ENCODE results near the gene TUBB8.
A peak's percentile ranks its signal among the peaks of the same experiment; 100 is the strongest.
"Not testable (repeated sequence)": the region's sequence is repeated elsewhere in the genome, so short reads cannot be mapped to it uniquely, and the experiment has no call there.

The TUBB8 gene
- total RNA-seq, result 0 reads per million in 2 donors

DNA sequence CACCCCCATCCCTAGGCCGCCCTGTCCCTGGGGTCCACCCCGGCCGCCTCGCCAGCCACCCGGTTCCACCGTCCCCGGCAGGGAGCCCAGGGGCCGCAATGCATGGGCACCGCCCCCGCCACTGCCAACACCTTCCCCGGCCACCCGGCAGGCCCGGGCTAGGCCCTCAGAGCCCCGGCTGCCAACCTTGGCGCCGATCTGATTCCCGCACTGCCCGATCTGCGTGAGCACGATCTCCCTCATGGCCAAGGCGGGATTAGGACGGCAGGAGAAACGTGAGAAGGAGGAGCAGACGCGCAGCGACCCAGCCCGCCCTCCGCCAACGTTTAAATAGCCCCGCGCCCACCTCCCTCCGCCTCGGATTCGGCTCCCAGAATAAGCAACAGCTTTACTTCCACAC lies at the start of gene TUBB8:
Gene TUBB8, minus strand, starts transcription at position 301 of the 400 bp plus-strand sequence. Its CDS starts 58 bp downstream, at position 243.
- no peak for DNase-seq

DNA sequence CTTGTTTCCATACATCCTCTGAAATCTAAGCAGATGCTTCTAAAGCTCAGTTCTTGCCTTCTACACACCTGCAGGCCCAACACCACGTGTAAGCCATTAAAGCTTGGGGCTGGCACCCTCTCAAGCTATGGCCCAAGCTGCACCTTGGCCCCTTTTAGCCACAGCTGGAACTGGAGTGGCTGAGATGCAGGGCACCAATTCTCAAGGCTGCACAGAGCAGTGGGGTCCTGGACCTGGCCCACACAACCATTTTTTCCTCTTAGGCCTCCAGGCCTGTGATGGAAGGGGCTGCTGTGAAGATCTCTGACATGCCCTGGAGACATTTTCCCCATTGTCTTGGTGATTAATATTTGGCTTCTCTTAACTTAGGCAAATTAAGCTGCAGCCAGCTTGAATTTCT lies 47.4 kb upstream of the TUBB8 start:
- no peak for DNase-seq

DNA sequence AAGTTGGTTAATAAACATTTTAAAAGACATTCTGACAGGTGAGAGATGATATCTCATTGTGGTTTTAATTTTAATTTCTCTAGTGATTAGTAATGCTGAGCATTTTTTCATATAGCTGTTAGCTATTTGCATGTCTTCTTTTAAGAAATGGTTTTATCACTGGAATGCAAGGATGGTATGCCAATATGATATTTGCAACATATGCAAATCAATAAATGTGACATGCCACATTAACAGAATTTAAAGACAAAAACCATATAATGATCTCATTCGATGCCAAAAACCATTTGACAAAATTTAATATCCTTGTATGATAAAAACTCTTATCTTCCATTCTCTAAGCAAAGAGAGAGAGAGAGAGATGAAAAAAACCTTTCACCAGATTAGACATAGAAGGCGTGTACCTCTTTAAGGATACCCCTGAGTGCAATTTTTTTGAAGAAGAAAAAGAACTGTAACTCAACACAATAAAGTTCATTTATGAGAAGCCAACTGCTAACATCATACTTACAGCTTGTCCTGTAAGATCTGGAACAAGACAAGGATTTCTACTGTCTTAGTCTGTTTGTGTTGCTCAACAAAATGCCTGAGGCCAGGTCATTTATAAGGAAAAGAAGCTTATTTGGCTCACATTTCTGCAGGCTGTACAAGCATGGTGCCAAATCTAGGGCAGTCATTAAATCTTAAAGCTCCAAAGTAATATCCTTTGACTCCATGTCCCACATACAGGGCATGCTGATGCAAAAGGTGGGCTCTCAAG lies 46.4 kb upstream of the TUBB8 start:
- DNase-seq, result no peak

DNA sequence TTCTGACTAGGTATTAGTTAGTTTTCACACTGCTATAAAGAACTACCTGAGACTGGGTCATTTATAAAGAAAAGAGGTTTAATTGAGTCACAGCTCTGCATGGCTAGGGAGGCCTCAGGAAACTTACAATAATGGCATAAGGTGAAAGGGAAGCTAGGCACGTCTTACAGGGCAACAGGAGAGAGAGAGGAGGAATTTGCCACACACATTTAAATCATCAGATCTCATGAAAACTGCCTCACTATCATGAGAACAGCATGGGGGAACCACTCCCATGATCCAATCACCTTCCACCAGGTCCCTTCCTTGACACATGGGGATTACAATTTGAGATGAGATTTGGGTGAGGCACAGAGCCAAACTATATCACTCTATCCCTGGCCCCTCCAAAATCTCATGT lies 45.5 kb upstream of the TUBB8 start:
- DNase-seq, result no peak

DNA sequence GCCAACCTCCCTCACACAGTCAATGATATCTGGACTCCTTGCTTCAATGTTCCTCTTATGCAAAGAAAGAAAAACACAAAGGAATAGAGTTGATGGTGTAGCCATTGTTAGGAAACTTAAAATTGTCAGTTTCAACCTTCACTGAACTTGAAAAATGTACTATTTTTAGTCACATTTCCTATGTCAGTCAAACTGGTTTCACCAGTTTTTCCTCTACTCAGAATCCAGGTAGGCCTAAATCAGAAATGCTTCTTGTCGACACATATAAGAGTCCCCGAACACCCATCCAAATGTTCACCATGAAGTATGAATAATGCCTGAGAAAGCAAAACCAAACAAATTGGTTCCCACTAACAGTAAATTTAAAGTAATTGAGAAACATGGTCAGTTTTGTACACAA lies 43.8 kb upstream of the TUBB8 start:
- no peak for DNase-seq

DNA sequence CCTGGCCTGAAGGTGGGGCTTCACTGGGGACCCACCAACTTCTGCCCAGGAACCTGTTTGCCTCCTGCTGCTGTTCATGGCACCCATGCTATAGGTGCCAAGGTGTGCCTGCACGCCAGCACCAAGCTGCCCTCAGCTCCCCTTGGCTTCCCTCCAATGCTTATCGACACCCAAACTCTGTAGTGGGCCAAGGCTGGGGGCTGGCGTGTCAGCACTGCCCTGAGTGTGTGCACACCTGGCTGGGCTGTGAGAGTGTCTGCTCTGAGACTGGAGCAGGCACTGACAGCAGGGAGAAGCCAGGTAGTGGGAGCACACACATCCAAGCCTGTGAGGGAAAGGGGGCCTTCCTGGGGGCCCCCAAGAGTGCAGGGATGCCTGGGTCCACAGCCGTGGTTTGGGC lies 43.1 kb upstream of the TUBB8 start:
- no peak for DNase-seq

DNA sequence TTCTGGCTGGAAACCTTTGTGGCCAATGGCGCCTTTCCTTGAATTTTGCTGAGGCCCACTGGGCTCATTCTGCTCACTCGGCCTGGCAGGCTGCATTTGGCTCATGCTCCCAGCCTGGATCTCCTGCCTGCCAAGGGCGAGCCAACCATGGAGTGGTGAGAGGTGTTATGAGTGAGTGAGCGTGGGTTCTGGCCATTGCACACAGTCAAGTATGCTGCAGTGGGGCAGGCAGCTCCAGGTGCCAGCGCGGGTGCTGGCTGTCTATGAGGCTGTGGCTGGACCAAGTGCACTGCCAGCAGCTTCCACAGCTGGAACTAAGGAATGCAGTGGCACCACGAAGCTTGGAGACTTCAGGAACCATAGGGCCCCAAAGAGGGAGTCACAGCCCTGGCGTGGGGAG lies 42.2 kb upstream of the TUBB8 start:
- DNase-seq, result no peak

DNA sequence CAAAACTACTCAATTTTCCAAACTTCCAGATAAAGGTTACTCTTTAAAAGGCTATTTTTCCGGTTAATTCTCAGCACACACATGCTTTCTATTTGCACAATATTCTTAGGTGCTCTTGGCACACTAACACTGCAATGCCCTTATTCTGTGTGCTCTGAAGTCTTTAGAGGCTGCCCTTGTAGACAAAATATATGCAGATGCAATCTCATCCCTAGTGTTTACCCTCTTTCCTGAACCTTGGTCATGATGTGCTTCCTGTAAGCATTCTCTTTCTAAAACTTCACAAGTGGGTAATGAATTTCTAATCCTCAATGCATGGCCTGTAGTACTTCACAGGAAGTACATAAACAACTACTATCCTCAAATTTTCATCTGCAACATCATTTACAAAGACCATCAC lies 41.1 kb upstream of the TUBB8 start:
- DNase-seq, result no peak

DNA sequence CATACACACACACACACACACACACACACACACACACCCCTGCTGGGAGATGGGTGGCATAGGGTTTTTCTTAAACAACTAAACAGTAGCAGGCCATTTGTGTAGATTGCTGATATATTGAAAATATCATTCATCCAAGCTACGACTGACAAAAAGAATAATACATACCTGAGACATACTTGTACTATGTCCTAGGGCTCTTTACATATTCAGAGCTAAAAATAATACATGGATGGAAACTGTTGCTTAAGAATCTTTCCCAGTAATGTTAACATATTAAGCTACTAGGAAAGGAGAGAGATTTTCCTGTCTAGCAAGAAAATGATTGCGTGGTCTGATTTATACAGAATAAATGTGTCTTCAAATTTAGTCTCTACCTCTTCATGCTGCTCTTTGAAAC lies 40.2 kb upstream of the TUBB8 start:
- no peak for DNase-seq

DNA sequence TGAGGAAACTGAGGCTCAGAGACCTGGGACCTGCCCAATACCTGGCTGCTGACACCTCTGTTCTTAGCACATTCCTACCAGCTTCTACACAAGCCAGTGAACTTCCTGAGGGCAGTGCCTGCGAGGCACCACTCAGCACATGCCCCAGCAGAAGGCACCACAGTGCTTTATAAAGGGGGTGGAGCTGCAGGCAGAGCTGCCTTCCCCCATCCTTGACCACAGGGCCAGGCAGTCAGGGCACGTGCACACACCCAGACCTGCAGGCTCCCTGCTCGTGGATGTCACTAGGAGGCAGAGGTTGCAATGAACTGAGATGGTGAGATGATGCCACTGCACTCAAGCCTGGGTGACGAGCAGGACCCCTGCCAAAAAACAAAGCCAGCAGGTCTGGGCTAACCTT lies 39.2 kb upstream of the TUBB8 start:
- DNase-seq, result no peak

DNA sequence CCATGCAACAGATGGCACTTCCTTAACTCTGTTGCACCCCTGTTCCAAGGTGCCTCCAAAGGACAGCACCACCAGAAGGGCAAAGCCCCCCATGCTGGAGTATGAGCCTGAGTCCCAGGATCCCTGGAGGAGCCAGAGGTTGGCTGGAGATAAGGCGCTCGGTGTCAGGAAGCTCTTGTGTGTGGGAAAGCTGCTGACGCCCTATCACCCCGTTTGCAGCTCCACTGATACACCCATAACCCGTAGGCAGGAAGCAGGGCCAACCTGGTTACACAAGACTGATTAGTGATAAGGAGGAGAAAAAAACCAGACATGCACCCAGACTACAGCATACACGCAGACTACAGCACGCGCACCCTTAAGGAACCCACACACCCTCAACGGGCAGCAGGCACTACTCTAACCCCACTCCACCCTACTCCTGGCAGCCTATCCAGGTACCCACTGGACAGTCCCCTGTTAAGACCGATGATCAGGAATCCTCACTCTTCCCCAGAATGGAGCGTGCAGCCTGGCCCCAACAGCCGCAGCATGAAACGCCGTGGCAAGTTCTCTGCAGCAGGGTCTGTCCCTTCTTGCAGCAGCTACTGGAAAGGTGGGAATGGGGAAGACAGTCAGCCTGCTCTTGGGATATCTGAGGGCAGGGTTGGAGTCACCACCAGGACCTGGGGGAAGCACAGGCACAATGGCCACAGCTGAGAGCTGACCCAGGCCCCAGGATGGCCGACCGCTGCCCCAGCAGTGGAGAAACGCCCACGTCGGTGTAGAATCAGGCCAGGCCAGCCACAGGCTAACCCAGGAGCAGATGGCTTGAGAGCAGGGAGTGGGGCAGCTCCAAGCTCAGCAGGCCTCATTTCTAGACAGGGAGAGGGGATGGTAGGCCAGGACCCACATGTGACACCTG lies 38.3 kb upstream of the TUBB8 start:
- DNase-seq, result no peak

DNA sequence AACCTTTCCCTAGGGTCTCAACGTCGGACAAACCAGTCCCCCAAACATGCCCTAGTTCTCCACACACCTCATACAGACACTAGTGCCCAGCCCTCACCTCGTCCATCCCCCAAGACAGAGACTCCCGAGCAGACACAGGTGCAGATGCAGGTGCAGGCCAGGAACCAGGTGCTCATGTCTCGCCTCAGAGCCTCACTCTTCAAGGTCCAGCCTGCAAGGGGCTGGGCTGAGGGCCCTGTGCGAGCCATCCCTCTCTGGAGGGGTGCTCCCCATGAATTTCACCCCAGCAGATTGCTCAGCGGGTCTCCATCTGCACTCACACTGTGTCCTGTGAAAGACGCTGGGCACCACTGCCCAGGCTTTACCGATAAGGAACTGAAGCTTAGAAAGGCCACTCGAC lies 36.9 kb upstream of the TUBB8 start:
- DNase-seq, result no peak

DNA sequence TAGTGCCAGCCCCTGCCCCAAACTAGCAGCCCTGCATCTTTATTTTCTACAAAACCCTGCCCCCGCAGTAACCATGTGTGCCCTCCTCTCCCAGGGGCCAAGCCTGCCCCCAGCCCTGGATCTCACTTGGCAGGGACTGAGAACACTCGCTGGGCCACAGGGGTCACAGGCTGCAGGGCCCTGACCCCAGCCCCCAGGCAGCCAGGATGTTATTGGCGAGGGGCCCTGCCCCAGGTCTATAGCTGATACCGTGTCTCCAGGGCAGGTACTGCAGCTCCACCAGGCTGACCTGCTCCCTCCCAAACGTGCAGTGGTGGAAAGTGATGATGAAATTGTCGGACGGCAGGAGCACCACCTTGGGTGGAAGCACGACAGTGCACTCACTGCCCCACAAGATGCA lies 35.9 kb upstream of the TUBB8 start:
- DNase-seq, result no peak

DNA sequence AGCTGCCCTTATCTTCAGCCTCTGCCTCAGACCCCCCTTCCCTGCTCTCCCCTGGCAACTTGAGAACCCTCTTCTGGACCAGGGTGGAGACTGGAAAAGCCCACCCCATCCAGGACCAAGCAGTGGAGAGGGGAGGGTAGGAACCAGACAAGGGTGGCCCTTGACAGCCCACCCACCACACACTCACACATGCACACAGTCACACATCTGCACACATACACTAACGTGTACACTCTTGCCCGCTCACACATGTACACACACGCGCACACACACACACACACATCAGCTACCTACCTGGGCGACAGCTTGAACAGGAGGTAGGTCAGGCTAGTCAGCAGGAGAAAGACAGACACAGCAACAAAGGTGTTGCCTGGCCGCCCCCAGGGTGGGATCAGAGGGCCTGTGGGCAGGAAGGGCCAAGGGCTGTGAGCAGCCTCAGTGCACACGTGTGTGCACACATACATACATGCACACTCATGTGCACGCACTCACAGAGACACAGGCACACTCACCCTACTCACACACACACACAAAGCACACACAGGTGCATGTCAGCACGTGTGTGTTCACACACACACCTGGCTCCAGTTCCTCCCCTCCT lies 34.9 kb upstream of the TUBB8 start:
- no peak for DNase-seq

DNA sequence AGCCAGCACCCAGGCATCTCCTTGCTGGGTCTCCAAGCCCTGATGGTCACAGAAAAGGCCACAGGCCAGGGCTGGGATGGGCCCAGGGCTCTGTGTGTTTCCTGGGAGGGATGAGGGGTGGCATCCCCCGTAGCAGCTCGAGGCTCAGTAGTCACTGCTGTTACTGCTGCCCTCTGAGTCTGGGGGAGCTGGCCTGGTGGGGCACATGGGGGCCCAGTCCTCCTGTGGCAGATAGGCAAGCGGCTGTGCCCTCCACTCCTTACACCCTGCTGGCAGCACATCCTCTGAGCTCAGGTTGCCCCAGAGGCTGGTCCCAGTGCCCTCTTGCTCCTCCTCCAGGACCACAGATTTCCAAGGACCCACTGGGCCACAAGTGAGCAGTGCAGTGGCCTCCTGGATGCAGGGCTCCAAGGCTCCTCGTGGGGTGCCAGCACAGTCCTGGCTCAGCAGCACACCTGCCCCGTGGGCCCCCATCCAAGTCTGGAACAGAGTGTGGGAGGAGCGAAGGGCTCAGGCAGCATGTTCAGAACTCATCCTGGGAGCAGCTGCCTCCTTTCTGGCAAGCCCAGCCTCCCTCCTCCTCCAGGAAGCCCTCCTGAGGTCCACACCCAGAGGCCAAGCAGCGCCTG lies 31.5 kb upstream of the TUBB8 start:
- DNase-seq, result no peak

DNA sequence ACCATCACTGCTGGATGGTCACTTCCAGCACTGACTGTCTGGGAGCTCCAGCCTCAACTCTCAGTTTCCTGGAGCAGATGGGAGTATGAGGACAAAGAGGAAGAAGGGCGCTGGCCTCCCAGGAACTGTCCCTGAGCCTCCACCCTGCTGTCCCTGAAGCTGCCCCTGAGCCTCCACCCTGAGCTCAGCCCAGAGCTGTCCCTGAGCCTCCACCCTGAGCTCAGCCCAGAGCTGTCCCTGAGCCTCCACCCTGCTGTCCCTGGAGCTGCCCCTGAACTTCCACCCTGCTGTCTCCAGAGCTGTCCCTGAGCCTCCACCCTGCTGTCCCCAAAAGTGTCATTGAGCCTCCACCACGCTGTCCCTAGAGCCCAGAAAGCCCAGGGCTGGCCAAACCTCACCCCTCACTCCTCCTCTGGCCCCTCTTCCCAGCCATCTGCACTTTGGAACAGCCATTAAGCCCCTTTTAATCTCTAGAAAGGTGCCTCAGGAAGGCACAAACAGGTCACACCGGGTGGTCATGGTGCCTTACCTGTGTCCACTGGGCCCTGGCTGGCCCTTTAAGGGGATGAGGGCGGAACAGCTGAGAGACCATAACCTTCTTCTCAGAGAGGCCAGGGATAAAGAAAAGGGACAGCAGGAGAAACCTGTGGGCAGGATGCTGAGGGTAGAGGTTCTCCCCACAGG lies 30.6 kb upstream of the TUBB8 start:
- DNase-seq, result no peak

DNA sequence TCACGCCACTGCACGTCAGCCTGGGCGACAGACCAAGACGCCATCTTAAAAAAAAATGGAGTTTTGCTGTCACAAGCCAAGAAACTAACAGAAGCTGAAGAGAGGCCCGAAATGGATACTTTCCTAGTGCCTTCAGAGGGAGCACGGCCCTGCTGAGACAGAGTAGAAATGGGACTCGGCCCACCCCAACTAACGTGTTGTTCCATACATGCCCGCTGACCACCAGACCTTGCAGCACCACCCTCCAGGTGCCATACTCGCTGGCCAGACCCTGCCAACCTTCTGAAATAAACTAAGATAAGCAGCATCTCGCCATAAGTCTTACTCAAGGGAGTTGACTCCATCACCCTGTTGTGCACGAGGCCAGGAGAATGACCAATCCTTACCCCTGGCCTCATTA lies 29.5 kb upstream of the TUBB8 start:
- no peak for DNase-seq

DNA sequence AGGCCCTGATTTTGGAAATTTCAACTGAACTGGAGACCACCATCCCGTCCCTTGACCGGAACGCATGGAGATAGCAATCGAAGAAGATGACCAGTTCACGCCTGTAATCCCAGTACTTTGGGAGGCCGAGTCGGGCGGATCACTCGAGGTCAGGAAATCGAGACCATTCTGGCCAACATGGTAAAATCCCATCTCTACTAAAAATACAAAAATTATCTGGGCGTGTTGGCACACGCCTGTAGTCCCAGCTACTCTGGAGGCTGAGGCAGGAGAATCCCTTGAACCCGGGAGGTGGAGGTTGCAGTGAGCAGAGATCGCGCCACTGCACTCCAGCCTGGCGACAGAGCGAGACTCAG lies 25.1 kb upstream of the TUBB8 start:
- not testable (repeated sequence) for DNase-seq

DNA sequence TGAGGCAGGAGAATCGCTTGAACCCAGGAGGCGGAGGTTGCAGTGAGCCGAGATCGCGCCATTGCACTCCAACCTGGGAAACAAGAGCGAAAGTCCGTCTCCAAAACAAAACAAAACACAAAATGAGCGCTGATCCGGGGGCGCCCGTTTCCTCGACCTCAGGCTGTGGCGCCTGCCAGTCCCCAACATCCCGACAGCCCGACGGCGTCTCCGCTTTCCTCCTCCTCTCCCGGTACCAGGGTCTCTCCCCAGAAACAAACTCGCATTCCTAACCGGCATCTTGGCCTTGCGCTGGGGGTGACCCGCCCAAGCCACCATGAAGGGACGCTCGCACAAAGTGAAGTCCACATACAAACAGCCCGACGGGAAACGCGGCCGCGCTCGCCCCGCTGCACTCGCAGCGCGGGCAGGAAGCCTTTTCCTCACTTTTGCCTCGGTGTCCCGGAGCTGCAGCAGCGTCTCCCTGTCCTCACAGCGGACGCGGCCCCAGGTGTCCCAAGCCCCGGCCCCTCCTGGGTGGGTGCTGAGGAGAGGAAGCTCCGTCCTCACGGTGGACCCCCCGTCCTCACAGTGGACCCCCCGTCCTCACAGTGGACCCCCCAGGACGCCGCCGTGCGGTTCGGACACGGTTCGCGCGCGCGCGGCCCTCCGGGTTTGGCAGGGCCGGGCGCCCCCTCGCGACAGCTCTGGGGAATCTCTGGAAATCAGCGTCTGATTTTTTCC lies 24.6 kb upstream of the TUBB8 start:
- peak; percentile 11 for DNase-seq

DNA sequence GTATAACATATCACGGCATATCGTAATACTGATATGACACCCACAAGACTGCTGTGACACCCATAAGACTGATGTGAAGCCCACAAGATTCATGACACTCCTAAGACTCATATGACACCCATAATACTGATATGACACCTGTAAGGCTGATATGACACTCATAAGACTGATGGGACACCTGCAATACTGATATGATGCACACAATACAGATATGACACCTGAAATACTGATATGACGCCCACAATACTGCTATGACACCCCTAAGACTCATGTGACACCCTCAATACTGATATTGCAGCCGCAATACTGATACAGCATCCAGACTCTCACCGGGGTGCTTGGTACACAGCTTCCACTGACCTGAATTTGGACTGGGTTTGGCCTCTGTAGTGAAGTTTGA lies 19.1 kb upstream of the TUBB8 start:
- not testable (repeated sequence) for DNase-seq

DNA sequence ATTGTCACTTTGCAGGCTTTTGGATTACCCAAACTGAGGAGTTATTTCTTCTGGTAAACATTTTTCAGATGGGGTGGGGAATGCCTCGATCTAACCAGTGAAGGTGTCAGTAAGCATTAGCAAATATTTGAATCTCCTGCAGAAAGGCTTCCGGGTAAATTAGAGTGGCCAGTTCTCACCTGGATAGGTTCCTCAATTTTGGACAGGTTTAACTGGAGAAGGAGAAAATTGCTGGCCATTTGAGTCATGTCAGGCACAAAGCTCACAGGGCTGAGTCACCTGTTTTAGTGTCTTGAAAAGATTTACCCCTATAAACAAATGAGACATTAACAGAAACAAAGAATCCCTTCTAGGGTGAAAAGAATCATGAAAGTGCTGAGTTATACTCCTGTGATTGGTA lies 830 bp upstream of the TUBB8 start:
- DNase-seq, result not testable (repeated sequence)

DNA sequence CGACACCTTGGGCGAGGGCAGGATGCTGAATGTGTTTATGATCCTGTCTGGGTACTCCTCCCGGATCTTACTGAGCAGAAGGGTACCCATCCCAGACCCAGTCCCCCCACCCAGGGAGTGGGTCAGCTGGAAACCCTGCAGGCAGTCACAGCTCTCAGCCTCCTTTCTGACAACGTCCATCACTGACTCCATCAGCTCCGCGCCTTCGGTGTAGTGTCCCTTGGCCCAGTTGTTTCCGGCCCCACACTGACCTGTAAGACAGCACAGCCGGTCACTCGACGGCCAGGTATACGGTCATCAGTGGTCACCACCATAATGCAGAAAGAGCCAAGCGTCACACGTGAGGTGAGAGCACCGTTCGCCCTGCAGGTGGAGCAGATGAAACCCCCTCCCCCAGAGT lies 1.2 kb downstream of the TUBB8 start:
- DNase-seq, result not testable (repeated sequence)

All from T-helper 9 cell (primary cell).